ENCODE measurements around the gene ANKFN1.

GRCh38 chr17:56495556-56495955 is 342.3 kb downstream of the ANKFN1 start:
- TF ChIP-seq CTCF (IDR thresholded peaks at IDR 0.05), result no peak
- no peak for TF ChIP-seq POLR2A (IDR thresholded peaks at IDR 0.05)
